GM18951 (cell line): Measurements from ENCODE around the gene NAGPA.

Experiments
- POLR2A ChIP-seq: IDR thresholded peaks from 4 replicates; pipeline ENCODE4 v1.6.1; 2011; ENCODE audit warnings: mild to moderate bottlenecking; ENCODE audit not compliant: insufficient read length, insufficient read depth; ENCODE audit errors: extremely low read depth
- in situ Hi-C: fragments of 300-500 bp; cut with MboI; formaldehyde crosslinking; loops from one replicate; pipeline ENCODE4 v1.12.0; 2022; ENCODE audit warnings: low sequenced_read_pairs, mixed read lengths, inconsistent platforms; ENCODE audit not compliant: unreplicated experiment

Gene NAGPA

GRCh38 chr16:4979736-4980660 is 53.7 kb downstream of the NAGPA start:
- no peak for TF ChIP-seq POLR2A
- in situ Hi-C loops = no loop called here

DNA sequence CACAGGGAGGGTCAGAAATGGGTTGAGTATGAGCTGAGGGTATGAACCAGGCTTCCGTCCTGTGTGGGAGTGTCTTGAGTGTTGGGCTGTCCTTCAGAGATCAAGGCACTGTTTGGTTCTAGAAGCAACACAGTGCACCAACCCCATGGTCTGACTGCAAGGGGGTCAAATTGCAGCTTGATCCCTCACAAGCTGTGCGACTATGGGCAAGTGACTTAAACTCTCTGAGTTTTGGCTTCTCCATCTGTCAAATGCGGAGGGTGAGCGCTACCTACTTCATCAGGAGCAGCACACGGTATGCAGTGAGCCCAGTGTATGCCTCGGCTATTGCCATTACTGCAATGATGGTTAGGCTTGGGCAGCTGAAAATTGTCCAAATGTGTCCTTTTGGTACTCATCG is 54.6 kb downstream of the NAGPA start:
- no peak for TF ChIP-seq POLR2A
- in situ Hi-C loops = no loop called here

GRCh38 chr16:4976611-4977145 is 57.1 kb downstream of the NAGPA start:
- in situ Hi-C loops = no loop called here
- TF ChIP-seq POLR2A = no peak

- in situ Hi-C loops = no loop called here
- no peak for TF ChIP-seq POLR2A
Measured at GRCh38 chr16:4976079-4976478, 57.7 kb downstream of the NAGPA start.
